SK-N-SH (cell line): ENCODE data around the gene TSHZ2. TPM values are rescaled to one million over a fixed set of nuclear protein-coding genes. Genes with fewer than 3 reads are reported as not detected.

ENCODE experiments used
- CTCF ChIA-PET: fragments of 300-600, 350-600 bp; formaldehyde crosslinking; extraction: SDS; loops from one replicate; lab custom pipeline; 2021; lab: Yijun Ruan, JAX
- POLR2A ChIA-PET: fragments of 350-600 bp; sonication (Branson Sonifier 250); formaldehyde crosslinking; extraction: SDS; loops from one replicate; lab custom pipeline; 2020; ENCODE audit warnings: antibody characterized with exemption, inconsistent platforms; lab: Yijun Ruan, JAX
- DNase-seq: peaks from one replicate; pipeline ENCODE4 v3.0.0; 2012
- H2AFZ ChIP-seq: fragments of 200-600 bp; sonication (generic); 2 replicates; pipeline ENCODE4 v1.8.1; 2016; ENCODE audit warnings: antibody characterized with exemption, mild to moderate bottlenecking, low read depth
- H3F3A ChIP-seq: fragments of 200-600 bp; sonication (generic); replicated peaks from 2 replicates; pipeline ENCODE3; 2016; ENCODE audit warnings: antibody characterized with exemption, mild to moderate bottlenecking; ENCODE audit not compliant: insufficient read depth
- H3K27ac ChIP-seq, 2 experiments: fragments of 200-500 bp in 1 of 2; fragments of 200-600 bp in 1 of 2; sonication (Bioruptor generic) in 1 of 2; sonication (generic), shearing (Covaris generic) in 1 of 2; 2 replicates each; pipeline versions ENCODE4 v1.5.1 to v1.6.1; 2014 to 2016; ENCODE audit warnings: low read depth in 2 of 2, inconsistent platforms in 1 of 2, low read length in 1 of 2, mild to moderate bottlenecking in 1 of 2, mixed read lengths in 1 of 2
- H3K27me3 ChIP-seq: fragments of 200-600 bp; sonication (generic), shearing (Covaris generic); 2 replicates; pipeline ENCODE4 v1.6.1; 2016; ENCODE audit warnings: mixed run types; ENCODE audit not compliant: insufficient read depth
- H3K36me3 ChIP-seq, 2 experiments: fragments of 200-500 bp in 1 of 2; fragments of 200-600 bp in 1 of 2; sonication (Bioruptor generic) in 1 of 2; sonication (generic) in 1 of 2; replicated peaks in 1 of 2; 2 replicates each; pipeline versions ENCODE3 to v1.5.1; 2014 to 2016; ENCODE audit warnings: low read length in 1 of 2, mild to moderate bottlenecking in 1 of 2; ENCODE audit not compliant: insufficient read depth in 2 of 2, control insufficient read depth in 1 of 2
- H3K4me1 ChIP-seq, 2 experiments: fragments of 200-500 bp in 1 of 2; fragments of 200-600 bp in 1 of 2; sonication (Bioruptor generic) in 1 of 2; sonication (generic), shearing (Covaris generic) in 1 of 2; 2 replicates each; pipeline versions ENCODE4 v1.5.1 to v1.6.1; 2014 to 2016; ENCODE audit warnings: low read depth in 1 of 2, low read length in 1 of 2, mixed run types in 1 of 2; ENCODE audit not compliant: insufficient read depth in 2 of 2, control insufficient read depth in 1 of 2
- H3K4me2 ChIP-seq: fragments of 200-600 bp; sonication (generic), shearing (Covaris generic); 2 replicates; pipeline ENCODE4 v1.6.1; 2017; ENCODE audit warnings: mixed run types
- H3K4me3 ChIP-seq, 2 experiments: fragments of 200-500 bp in 1 of 2; fragments of 200-600 bp in 1 of 2; sonication (Bioruptor generic) in 1 of 2; sonication (generic), shearing (Covaris generic) in 1 of 2; 2 replicates each; pipeline versions ENCODE4 v1.5.1 to v1.8.1; 2014 to 2016; ENCODE audit warnings: low read depth in 2 of 2, inconsistent platforms in 1 of 2, low read length in 1 of 2, mild to moderate bottlenecking in 1 of 2, mixed read lengths in 1 of 2, moderate library complexity in 1 of 2
- H3K79me2 ChIP-seq: fragments of 200-600 bp; sonication (generic); 2 replicates; pipeline ENCODE4 v1.8.1; 2017; ENCODE audit warnings: mild to moderate bottlenecking; ENCODE audit not compliant: insufficient read depth
- H3K9ac ChIP-seq: fragments of 200-600 bp; sonication (generic); 2 replicates; pipeline ENCODE4 v1.6.1; 2017; ENCODE audit warnings: mixed run types
- H3K9me2 ChIP-seq: fragments of 200-600 bp; sonication (generic); 2 replicates; pipeline ENCODE4 v1.6.1; 2017; ENCODE audit warnings: mixed run types
- H3K9me3 ChIP-seq: fragments of 200-600 bp; sonication (generic); 2 replicates; pipeline ENCODE4 v1.6.1; 2017; ENCODE audit warnings: mixed run types, mild to moderate bottlenecking, moderate library complexity
- H4K20me1 ChIP-seq: fragments of 200-600 bp; sonication (generic); 2 replicates; pipeline ENCODE4 v1.6.1; 2017; ENCODE audit warnings: mild to moderate bottlenecking, mixed run types; ENCODE audit not compliant: insufficient read depth
- FOSL2 ChIP-seq: IDR thresholded peaks from 2 replicates; pipeline ENCODE4 v1.4.0; 2012; ENCODE audit warnings: low read depth, mild to moderate bottlenecking, moderate library complexity, borderline replicate concordance
- FOXJ3 ChIP-seq: sonication (generic); formaldehyde crosslinking; IDR thresholded peaks from 2 replicates; pipeline ENCODE4 v1.5.1; 2020; ENCODE audit warnings: mild to moderate bottlenecking, missing genetic modification reagents
- MAX ChIP-seq: IDR thresholded peaks from 2 replicates; pipeline ENCODE4 v1.4.0; 2012; ENCODE audit warnings: low read depth
- MXI1 ChIP-seq: IDR thresholded peaks from 2 replicates; pipeline ENCODE4 v1.6.1; 2012; ENCODE audit warnings: mild to moderate bottlenecking, low read depth, low read length, improper control_type of control experiment
- PBX3 ChIP-seq: IDR thresholded peaks from 2 replicates; pipeline ENCODE4; 2012
- POLR2AphosphoS5 ChIP-seq: IDR thresholded peaks from 2 replicates; pipeline ENCODE4 v1.6.1; 2012; ENCODE audit warnings: low read depth, low read length
- RCOR1 ChIP-seq: fragments of 150-350 bp; IDR thresholded peaks from 2 replicates; pipeline ENCODE4 v1.6.1; 2017; ENCODE audit warnings: antibody characterized with exemption, low read length
- REST ChIP-seq: IDR thresholded peaks from 2 replicates; pipeline ENCODE4 v1.6.1; 2012; ENCODE audit warnings: mild to moderate bottlenecking, low read depth, low read length, moderate library complexity
- RXRA ChIP-seq: IDR thresholded peaks from 2 replicates; pipeline ENCODE4 v1.4.0; 2012; ENCODE audit warnings: low read depth, mild to moderate bottlenecking, borderline replicate concordance
- TAF1 ChIP-seq: IDR thresholded peaks from 2 replicates; pipeline ENCODE4 v1.6.1; 2012; ENCODE audit warnings: low read depth, mild to moderate bottlenecking, low read length, moderate library complexity, borderline replicate concordance
- TEAD4 ChIP-seq: IDR thresholded peaks from 2 replicates; pipeline ENCODE4 v1.4.0; 2012; ENCODE audit warnings: mild to moderate bottlenecking, borderline replicate concordance; ENCODE audit not compliant: insufficient read depth
- ZBTB33 ChIP-seq: IDR thresholded peaks from 2 replicates; pipeline ENCODE4 v1.4.0; 2012; ENCODE audit warnings: low read depth, borderline replicate concordance
- WGBS: methylation state at CpG from one replicate; pipeline ENCODE4 v1.1.6; 2017; ENCODE audit warnings: low lambda C conversion rate; 5-methylcytosine and 5-hydroxymethylcytosine counted together
- polyA plus RNA-seq, 3 experiments: library from polyadenylated mRNA; depleted of rRNA; stranded (reverse); fragments of >200 nt; gene quantifications; 2 replicates each; pipeline ENCODE4 v1.2.3, GENCODE V29; 2012

Gene TSHZ2
- polyA plus RNA-seq, 1 of the 3 experiments (the other 2 are of a cell fraction): 0.13 TPM

- DNase-seq: no peak
- Histone ChIP-seq H2AFZ (no peak overlapping the region), H3K36me3 (no peaks in the 10 kb centered on the region), H3K9ac (no peak overlapping the region), H3K4me1 (no peaks in the 10 kb centered on the region; a peak in 1 of 4 replicates), H3K4me2 (no peak overlapping the region), H3K4me3 (no peak overlapping the region), H3K79me2 (no peaks in the 10 kb centered on the region), H3K27ac (no peak overlapping the region), H3F3A (no peaks in the 10 kb centered on the region)
- POLR2A ChIA-PET: no interaction called here
- WGBS: 49% methylated on average over 8 of the region's 8 CpGs
- TF ChIP-seq FOSL2 (no peak), REST (no peak), MAX (no peak), RCOR1 (no peak), TAF1 (no peak)
- TF ChIP-seq, all 33 proteins: peak for 0
- Histone ChIP-seq H3K9me2 (no peaks in the 10 kb centered on the region), H3K9me3 (no peaks in the 10 kb centered on the region), H3K27me3 (no peaks in the 10 kb centered on the region), H4K20me1 (no peaks in the 10 kb centered on the region)
- CTCF ChIA-PET: no interaction called here
Measured at GRCh38 chr20:53387983-53388675, 416.0 kb downstream of the TSHZ2 start.

GRCh38 chr20:53389516-53390300 is 417.6 kb downstream of the TSHZ2 start:
- Histone ChIP-seq H3K27me3 (no peaks in the 10 kb centered on the region), H3K9ac (no peak overlapping the region), H3K4me3 (no peak overlapping the region), H4K20me1 (no peaks in the 10 kb centered on the region), H3F3A (no peaks in the 10 kb centered on the region), H3K27ac (no peak overlapping the region), H3K9me2 (no peaks in the 10 kb centered on the region), H3K4me2 (no peak overlapping the region), H3K4me1 (no peaks in the 10 kb centered on the region), H2AFZ (no peak overlapping the region), H3K36me3 (no peaks in the 10 kb centered on the region), H3K9me3 (no peaks in the 10 kb centered on the region), H3K79me2 (no peaks in the 10 kb centered on the region)
- no peak for TF ChIP-seq MXI1
- no peak for TF ChIP-seq RXRA
- TF ChIP-seq ZBTB33: no peak
- TF ChIP-seq FOXJ3 (CRISPR knock-in tag): no peak
- TF ChIP-seq POLR2AphosphoS5: no peak
- TF ChIP-seq PBX3: no peak
- no peak for TF ChIP-seq TEAD4
- no peak for TF ChIP-seq FOSL2
- 73% methylated on average over 10 of the region's 10 CpGs for WGBS
- ChIA-PET POLR2A (no interaction called here), CTCF (no interaction called here)
- no peak for DNase-seq
